Panc1 (cell line): Measurements from ENCODE around the gene SERPIND1. TPM values are rescaled to one million over a fixed set of nuclear protein-coding genes. Genes with fewer than 3 reads are reported as not detected.
"Not testable (repeated sequence)": the region's sequence is repeated elsewhere in the genome, so short reads cannot be mapped to it uniquely, and the experiment has no call there.

Experiments
- ATAC-seq: fragments of 200-7000 bp; cut with Tn5 transposase; 2 replicates; pipeline ENCODE4 v1.9.1; 2020; ENCODE audit warnings: mild to moderate bottlenecking, moderate library complexity
- BruUV-seq: library from RNA; stranded (reverse); fragments of 400-500 nt; replicated peaks from 2 replicates; lab custom pipeline; 2021; lab: Mats Ljungman, UMichigan
- CTCF ChIA-PET: fragments of 300-600 bp; sonication (Branson Sonifier 250); formaldehyde crosslinking; loops from one replicate; lab custom pipeline; 2022; ENCODE audit warnings: antibody characterized with exemption; lab: Charles Lee
- POLR2A ChIA-PET: fragments of 300-600 bp; sonication (Branson Sonifier 250); formaldehyde crosslinking; loops from one replicate; lab custom pipeline; 2022; ENCODE audit warnings: antibody characterized with exemption; lab: Charles Lee
- DNase-seq: peaks from one replicate; pipeline ENCODE4 v3.0.0-alpha.2; 2010; ENCODE audit warnings: low read depth, low spot score
- H3K27ac ChIP-seq: 2 replicates; pipeline ENCODE4 v1.5.1; 2011; ENCODE audit warnings: mild to moderate bottlenecking, low read length, inconsistent platforms
- H3K27me3 ChIP-seq: fragments of 200-500 bp; sonication (Bioruptor generic); 2 replicates; pipeline ENCODE4 v1.6.0; 2014; ENCODE audit warnings: low read length, inconsistent platforms; ENCODE audit not compliant: control insufficient read depth, insufficient read depth
- H3K36me3 ChIP-seq: fragments of 200-500 bp; sonication (Bioruptor generic); 2 replicates; pipeline ENCODE4 v1.5.1; 2014; ENCODE audit warnings: inconsistent platforms, mild to moderate bottlenecking, low read length, moderate library complexity; ENCODE audit not compliant: control insufficient read depth, insufficient read depth
- H3K4me1 ChIP-seq: 2 replicates; pipeline ENCODE4 v1.5.1; 2011; ENCODE audit warnings: inconsistent platforms, mild to moderate bottlenecking, low read length, moderate library complexity; ENCODE audit not compliant: control insufficient read depth, insufficient read depth
- H3K4me3 ChIP-seq, 2 experiments: 2 replicates each; pipeline ENCODE4 v1.5.1; 2011 to 2012; ENCODE audit warnings: low read depth in 2 of 2, low read length in 2 of 2, mild to moderate bottlenecking in 2 of 2, inconsistent platforms in 1 of 2, moderate library complexity in 1 of 2
- H3K9me3 ChIP-seq: fragments of 200-500 bp; sonication (Bioruptor generic); 2 replicates; pipeline ENCODE4 v1.5.1; 2014; ENCODE audit warnings: low read depth, mild to moderate bottlenecking, inconsistent platforms, low read length, moderate library complexity; ENCODE audit not compliant: control insufficient read depth, insufficient read depth
- POLR2AphosphoS5 ChIP-seq: IDR thresholded peaks from 2 replicates; pipeline ENCODE4 v1.6.1; 2012; ENCODE audit warnings: mild to moderate bottlenecking, low read depth, low read length, moderate library complexity
- SIN3A ChIP-seq: IDR thresholded peaks from 2 replicates; pipeline ENCODE4 v1.6.1; 2012; ENCODE audit warnings: low read depth, mild to moderate bottlenecking, low read length, moderate library complexity, borderline replicate concordance; ENCODE audit not compliant: insufficient read depth
- TCF7L2 ChIP-seq: IDR thresholded peaks from 2 replicates; pipeline ENCODE4 v1.6.1; 2011; ENCODE audit warnings: mild to moderate bottlenecking, low read depth, low read length, inconsistent platforms
- in situ Hi-C: cut with HindIII; loops from 2 replicates; pipeline ENCODE4 v1.10.0; 2016; ENCODE audit warnings: low sequenced_read_pairs, low pct_unique_long_range_greater_than_20kb
- intact Hi-C: fragments of 100-400 bp; cut with micrococcal nuclease; formaldehyde crosslinking; loops from one replicate; pipeline ENCODE4 v1.10.0; 2022; ENCODE audit not compliant: unreplicated experiment
- total RNA-seq: library from RNA; stranded (reverse); gene quantifications from one replicate; pipeline ENCODE4 v1.2.1, GENCODE V29; 2021; ENCODE audit not compliant: unreplicated experiment
- TF ChIP-seq, protein P1 (sequence below): fragments of 450-650 bp; IDR thresholded peaks from 2 replicates; pipeline ENCODE4 v1.5.1; 2017; ENCODE audit warnings: mild to moderate bottlenecking
- TF ChIP-seq, protein P2 (sequence below), 2 experiments: IDR thresholded peaks; 2 replicates each; pipeline ENCODE4 v1.6.1; 2011 to 2012; ENCODE audit warnings: low read depth in 2 of 2, control low read depth in 1 of 2, low read length in 1 of 2, mild to moderate bottlenecking in 1 of 2, moderate library complexity in 1 of 2; ENCODE audit not compliant: insufficient read depth in 1 of 2

SERPIND1 gene
- total RNA-seq, 1 experiment from 2014 or later, result 0.18 TPM

DNA sequence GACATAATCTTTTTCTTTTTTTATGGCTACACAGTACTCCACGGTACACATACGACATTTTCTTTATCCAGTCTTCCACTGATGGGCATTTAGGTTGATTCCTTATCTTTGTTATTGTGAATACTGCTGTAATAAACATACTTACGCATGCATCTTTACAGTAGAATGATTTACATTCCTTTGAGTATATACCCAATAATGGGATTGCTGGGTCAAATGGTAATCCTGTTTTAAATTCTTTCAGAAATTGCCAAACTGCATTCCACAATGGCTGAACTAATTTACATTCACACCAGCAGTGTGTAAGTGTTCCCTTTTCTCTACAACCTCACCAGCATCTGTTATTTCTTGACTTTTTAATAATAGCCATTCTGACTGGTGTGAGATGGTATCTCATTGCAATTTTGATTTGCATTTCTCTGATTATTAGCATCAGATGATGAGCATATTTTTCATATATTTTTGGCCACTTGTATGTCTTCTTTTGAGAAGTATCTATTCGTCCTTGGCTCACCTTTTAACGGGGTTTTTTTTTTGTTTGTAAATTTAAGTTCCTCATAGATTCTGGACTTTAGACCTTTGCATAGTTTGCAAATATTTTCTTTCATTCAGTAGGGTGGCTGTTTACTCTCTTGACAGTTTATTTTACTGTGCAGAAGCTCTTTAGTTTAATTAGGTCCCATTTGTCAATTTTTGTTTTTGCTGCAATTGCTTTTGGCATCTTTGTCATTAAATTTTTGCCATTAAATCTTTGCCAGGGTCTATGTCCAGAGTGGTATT is 52.6 kb downstream of the SERPIND1 start:
- BruUV-seq, POLR2A ChIA-PET, ATAC-seq, H3K27me3 ChIP-seq, intact Hi-C loops, H3K4me1 ChIP-seq, H3K9me3 ChIP-seq, DNase-seq, H3K36me3 ChIP-seq, CTCF ChIA-PET, H3K4me3 ChIP-seq, in situ Hi-C loops, H3K27ac ChIP-seq: not testable (repeated sequence)

DNA sequence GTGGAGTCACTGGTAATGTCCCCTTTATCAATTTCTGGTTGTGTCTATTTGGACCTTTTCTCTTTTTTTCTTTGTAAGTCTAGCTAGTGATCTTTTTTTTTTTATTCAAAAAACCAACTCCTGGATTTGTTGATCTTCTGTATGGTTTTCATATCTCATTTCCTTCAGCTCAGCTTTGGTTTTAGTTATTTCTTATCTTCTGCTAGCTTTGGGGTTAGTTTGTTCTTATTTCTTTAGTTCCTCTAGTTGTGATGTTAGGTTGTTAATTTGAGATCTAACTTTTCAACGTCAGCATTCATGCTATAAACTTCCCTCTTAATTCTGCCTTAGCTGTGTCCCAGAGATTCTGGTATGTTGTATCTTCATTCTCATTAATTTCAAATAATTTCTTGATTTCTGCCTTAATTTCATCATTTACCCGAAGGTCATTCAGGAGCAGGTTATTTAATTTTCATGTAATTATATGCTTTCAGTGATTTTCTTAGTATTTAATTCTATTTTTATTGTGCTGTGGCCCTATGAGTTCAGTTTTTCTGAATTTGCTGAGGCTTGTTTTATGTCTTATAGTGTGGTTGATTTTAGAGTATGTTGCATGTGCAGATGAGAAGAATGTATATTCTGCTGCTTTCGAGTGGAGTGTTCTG is 55.7 kb downstream of the SERPIND1 start:
- ATAC-seq (no peak), DNase-seq (no peak)
- ChIA-PET CTCF (interaction anchor here (0.6 kb wide), 2 partner anchors 87 to 182 kb away, joined by 3 read pairs; no protein-coding TSS in a partner anchor), POLR2A (no interaction called here)
- intact Hi-C loops, result no loop called here
- no peaks in the 10 kb centered on the region for H3K27me3 ChIP-seq
- TF ChIP-seq, protein P1, sequence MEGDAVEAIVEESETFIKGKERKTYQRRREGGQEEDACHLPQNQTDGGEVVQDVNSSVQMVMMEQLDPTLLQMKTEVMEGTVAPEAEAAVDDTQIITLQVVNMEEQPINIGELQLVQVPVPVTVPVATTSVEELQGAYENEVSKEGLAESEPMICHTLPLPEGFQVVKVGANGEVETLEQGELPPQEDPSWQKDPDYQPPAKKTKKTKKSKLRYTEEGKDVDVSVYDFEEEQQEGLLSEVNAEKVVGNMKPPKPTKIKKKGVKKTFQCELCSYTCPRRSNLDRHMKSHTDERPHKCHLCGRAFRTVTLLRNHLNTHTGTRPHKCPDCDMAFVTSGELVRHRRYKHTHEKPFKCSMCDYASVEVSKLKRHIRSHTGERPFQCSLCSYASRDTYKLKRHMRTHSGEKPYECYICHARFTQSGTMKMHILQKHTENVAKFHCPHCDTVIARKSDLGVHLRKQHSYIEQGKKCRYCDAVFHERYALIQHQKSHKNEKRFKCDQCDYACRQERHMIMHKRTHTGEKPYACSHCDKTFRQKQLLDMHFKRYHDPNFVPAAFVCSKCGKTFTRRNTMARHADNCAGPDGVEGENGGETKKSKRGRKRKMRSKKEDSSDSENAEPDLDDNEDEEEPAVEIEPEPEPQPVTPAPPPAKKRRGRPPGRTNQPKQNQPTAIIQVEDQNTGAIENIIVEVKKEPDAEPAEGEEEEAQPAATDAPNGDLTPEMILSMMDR, result no peak
- TF ChIP-seq POLR2AphosphoS5 (no peak), SIN3A (no peak), TCF7L2 (no peak)
- TF ChIP-seq, protein P2, sequence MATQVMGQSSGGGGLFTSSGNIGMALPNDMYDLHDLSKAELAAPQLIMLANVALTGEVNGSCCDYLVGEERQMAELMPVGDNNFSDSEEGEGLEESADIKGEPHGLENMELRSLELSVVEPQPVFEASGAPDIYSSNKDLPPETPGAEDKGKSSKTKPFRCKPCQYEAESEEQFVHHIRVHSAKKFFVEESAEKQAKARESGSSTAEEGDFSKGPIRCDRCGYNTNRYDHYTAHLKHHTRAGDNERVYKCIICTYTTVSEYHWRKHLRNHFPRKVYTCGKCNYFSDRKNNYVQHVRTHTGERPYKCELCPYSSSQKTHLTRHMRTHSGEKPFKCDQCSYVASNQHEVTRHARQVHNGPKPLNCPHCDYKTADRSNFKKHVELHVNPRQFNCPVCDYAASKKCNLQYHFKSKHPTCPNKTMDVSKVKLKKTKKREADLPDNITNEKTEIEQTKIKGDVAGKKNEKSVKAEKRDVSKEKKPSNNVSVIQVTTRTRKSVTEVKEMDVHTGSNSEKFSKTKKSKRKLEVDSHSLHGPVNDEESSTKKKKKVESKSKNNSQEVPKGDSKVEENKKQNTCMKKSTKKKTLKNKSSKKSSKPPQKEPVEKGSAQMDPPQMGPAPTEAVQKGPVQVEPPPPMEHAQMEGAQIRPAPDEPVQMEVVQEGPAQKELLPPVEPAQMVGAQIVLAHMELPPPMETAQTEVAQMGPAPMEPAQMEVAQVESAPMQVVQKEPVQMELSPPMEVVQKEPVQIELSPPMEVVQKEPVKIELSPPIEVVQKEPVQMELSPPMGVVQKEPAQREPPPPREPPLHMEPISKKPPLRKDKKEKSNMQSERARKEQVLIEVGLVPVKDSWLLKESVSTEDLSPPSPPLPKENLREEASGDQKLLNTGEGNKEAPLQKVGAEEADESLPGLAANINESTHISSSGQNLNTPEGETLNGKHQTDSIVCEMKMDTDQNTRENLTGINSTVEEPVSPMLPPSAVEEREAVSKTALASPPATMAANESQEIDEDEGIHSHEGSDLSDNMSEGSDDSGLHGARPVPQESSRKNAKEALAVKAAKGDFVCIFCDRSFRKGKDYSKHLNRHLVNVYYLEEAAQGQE (IDR thresholded peaks at IDR 0.05; ENCODE audit: insufficient read depth in 1 of 2, low read depth in 2 of 2, low read length in 1 of 2), result no peak
- no peaks in the 10 kb centered on the region for H3K9me3 ChIP-seq
- H3K4me3 ChIP-seq, result no peak overlapping the region
- no TSS peak for BruUV-seq
- H3K27ac ChIP-seq, result no peak overlapping the region
- no peaks in the 10 kb centered on the region for H3K36me3 ChIP-seq
- H3K4me1 ChIP-seq, result no peaks in the 10 kb centered on the region
- in situ Hi-C loops, result no loop called here

DNA sequence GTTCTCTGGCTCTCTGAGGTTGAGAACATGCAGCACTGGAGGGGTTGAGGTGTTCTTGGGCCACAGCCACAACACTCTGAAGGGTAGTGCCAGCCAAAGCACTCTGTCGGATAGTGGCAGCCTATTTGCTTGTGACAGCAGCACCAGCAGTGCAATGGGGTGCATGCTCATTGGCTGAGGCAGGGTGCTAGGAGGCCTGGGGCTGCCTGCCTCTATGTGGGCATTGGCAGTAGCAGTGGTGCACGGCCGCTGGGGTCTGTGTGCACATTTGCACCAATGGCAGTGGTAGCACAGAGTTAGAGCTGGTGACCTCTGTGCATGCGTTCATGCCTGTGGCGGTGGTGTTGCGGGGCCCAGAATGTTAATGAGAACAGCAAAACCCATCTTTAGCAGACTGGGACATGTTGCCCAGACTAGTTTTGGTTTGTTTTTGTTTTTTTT is 59.3 kb downstream of the SERPIND1 start:
- Histone ChIP-seq H3K4me1 (no peaks in the 10 kb centered on the region), H3K27me3 (no peaks in the 10 kb centered on the region), H3K4me3 (no peak overlapping the region), H3K36me3 (no peaks in the 10 kb centered on the region), H3K9me3 (no peaks in the 10 kb centered on the region), H3K27ac (no peak overlapping the region)
- TF ChIP-seq, protein P1, result no peak
- TF ChIP-seq TCF7L2, result no peak
- TF ChIP-seq POLR2AphosphoS5, result no peak
- ChIA-PET POLR2A (no interaction called here), CTCF (no interaction called here)
- ATAC-seq, result no peak
- BruUV-seq, result no TSS peak
- DNase-seq, result no peak
- intact Hi-C loops (no loop called here), in situ Hi-C loops (no loop called here)
